Stimulated activated memory B cell treated with anti-CD40 and anti-IgM and Interleukin-4, amounts not matched to agents 10 μg/mL and 1 μg/mL and 100 μg/mL, for 72 hours (primary cell): ENCODE measurements around the gene AQR.

Experiments used
- ATAC-seq: fragments of 150-1000 bp; cut with Tn5 transposase; 2 replicates; pipeline ENCODE4 v1.10.0; 2021
- H3K27ac Mint-ChIP-seq: one replicate; pipeline ENCODE4 v1.8.0; 2022; ENCODE audit warnings: mild to moderate bottlenecking, mixed read lengths
- H3K27me3 Mint-ChIP-seq: one replicate; pipeline ENCODE4 v1.8.0; 2022; ENCODE audit warnings: mixed read lengths
- H3K36me3 Mint-ChIP-seq: one replicate; pipeline ENCODE4 v1.8.0; 2022; ENCODE audit warnings: mixed read lengths
- H3K4me1 Mint-ChIP-seq: one replicate; pipeline ENCODE4 v1.8.0; 2022; ENCODE audit warnings: mixed read lengths
- H3K4me3 Mint-ChIP-seq: one replicate; pipeline ENCODE4 v1.8.0; 2022; ENCODE audit warnings: mild to moderate bottlenecking, moderate library complexity, mixed read lengths
- H3K9me3 Mint-ChIP-seq: one replicate; pipeline ENCODE4 v1.8.0; 2022; ENCODE audit warnings: mixed read lengths

Gene AQR

GRCh38 chr15:34865531-34865930 is 104.0 kb downstream of the AQR start:
- Mint-ChIP-seq H3K27ac (no peak overlapping the region), H3K36me3 (peaks cover 61% of the 10 kb centered on the region), H3K27me3 (no peaks in the 10 kb centered on the region), H3K4me3 (no peak overlapping the region), H3K9me3 (peaks cover 7% of the 10 kb centered on the region), H3K4me1 (no peaks in the 10 kb centered on the region)
- ATAC-seq, result no peak

DNA sequence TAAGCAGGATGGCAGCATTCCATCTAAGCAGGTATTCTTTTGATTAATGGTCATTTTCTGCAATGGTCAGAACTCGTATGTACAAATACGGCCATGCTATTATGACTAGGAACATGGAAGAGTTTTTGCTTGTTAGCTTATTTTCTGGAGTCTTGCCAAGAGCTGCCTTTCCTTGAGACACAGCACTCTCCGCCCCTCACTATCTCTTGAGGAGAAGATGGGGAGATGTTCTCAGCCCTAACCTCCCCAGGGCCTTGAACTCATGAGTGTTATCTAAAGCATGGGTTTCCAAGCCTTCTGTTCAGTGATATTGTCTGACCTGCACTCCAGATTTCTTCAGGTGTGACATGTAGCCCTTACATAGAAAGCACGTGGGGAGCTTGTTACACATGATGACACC is 108.3 kb downstream of the AQR start:
- H3K36me3 Mint-ChIP-seq, result peaks cover 63% of the 10 kb centered on the region
- no peaks in the 10 kb centered on the region for H3K4me1 Mint-ChIP-seq
- no peaks in the 10 kb centered on the region for H3K27me3 Mint-ChIP-seq
- H3K27ac Mint-ChIP-seq, result no peak overlapping the region
- no peaks in the 10 kb centered on the region for H3K9me3 Mint-ChIP-seq
- H3K4me3 Mint-ChIP-seq, result no peak overlapping the region
- ATAC-seq, result no peak

DNA sequence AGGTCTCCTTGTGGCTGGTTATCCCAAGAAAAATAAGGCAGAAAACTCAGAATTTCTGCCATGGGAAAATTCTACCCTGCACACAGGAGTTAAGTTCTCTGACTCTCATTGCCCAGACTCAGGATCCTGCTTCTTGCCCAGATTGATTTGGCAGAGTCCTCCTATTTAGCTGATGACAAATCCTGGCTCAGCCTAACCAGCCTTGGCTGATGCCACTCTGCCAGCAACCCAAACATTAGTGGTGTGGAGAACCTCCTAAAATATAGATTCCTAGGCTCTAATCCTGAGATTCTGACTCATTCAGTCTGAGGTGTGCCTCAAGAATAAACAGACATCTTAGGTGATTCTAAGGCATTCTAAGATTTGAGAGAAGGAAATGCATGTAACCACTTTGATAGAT is 113.6 kb downstream of the AQR start:
- Mint-ChIP-seq H3K36me3 (peaks cover 64% of the 10 kb centered on the region), H3K27me3 (no peaks in the 10 kb centered on the region), H3K4me1 (peaks cover 13% of the 10 kb centered on the region), H3K4me3 (no peak overlapping the region), H3K9me3 (no peaks in the 10 kb centered on the region), H3K27ac (peak overlapping the region; percentile 35)
- ATAC-seq, result no peak

- no peaks in the 10 kb centered on the region for H3K9me3 Mint-ChIP-seq
- H3K27me3 Mint-ChIP-seq, result no peaks in the 10 kb centered on the region
- H3K36me3 Mint-ChIP-seq, result peaks cover 64% of the 10 kb centered on the region
- H3K27ac Mint-ChIP-seq, result peak overlapping the region; percentile 35
- no peak overlapping the region for H3K4me3 Mint-ChIP-seq
- ATAC-seq, result no peak
- H3K4me1 Mint-ChIP-seq, result peaks cover 15% of the 10 kb centered on the region
Measured at GRCh38 chr15:34855413-34855812, 114.1 kb downstream of the AQR start.

- H3K4me1 Mint-ChIP-seq, result peaks cover 15% of the 10 kb centered on the region
- H3K27me3 Mint-ChIP-seq, result no peaks in the 10 kb centered on the region
- no peak overlapping the region for H3K4me3 Mint-ChIP-seq
- peaks cover 53% of the 10 kb centered on the region for H3K36me3 Mint-ChIP-seq
- H3K27ac Mint-ChIP-seq, result no peak overlapping the region
- no peak for ATAC-seq
- no peaks in the 10 kb centered on the region for H3K9me3 Mint-ChIP-seq
Measured at GRCh38 chr15:34854232-34854631, 115.3 kb downstream of the AQR start.

DNA sequence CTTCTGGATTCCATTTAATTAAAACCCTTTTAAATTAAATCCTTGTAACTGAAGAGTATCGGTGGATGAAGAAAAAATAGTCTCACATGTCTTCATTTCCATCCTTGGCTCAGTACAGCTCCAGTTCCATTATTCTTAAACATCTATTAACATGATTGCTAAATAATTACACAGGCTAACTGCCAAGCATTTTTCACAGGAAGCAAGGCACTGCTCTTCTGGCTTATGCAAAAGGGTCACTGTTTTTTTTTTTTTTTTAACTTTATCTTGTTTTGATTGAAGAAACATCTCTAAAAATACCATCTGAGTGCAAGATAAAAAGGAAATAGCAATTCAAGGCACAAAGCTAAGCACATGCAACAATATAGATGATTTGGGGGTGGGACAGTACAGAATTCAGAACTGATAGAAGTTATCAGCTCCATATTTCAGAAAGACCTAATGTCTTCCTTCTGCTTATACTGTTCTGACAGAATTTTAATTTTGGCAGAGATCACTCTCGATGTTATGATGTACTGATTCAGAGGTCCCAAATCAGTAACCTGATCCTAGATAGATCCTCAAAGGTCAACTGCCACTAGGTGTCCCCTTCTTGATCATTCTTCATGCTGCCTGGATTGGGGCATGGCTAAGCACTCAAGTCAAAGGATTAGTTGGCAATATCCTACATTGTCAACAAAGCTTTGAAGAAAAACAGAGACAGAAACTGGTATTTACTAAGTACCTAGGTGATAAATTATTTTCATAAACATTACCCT is 116.4 kb downstream of the AQR start:
- Mint-ChIP-seq H3K4me1 (peaks cover 15% of the 10 kb centered on the region), H3K27me3 (no peaks in the 10 kb centered on the region), H3K27ac (no peak overlapping the region)

DNA sequence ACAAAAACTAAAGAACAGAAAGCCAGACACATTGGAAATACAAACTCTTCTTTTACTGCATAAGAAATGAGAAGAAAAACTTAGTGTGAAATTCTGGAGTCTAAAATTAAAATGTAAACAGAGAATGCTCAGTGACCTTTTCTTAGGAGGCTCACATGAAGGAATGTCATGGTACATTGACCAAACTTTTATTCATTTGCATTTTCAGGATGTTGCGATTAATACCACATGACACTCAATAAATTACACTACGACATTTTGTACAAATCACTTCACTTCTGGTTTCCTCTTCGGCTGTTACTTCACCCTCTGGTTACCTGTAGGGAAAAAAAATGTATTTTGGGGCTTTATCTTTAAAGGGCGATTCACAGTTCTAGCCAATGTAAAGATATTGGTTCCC is 117.8 kb downstream of the AQR start:
- H3K36me3 Mint-ChIP-seq, result peaks cover 29% of the 10 kb centered on the region
- ATAC-seq, result peak; percentile 68
- H3K4me1 Mint-ChIP-seq, result peaks cover 15% of the 10 kb centered on the region
- no peak overlapping the region for H3K4me3 Mint-ChIP-seq
- H3K9me3 Mint-ChIP-seq, result peaks cover 3% of the 10 kb centered on the region
- peak overlapping the region; percentile 69 for H3K27ac Mint-ChIP-seq
- no peaks in the 10 kb centered on the region for H3K27me3 Mint-ChIP-seq

More for the DNA sequence above, 116.4 kb downstream of the AQR start:
- Mint-ChIP-seq H3K9me3 (peaks cover 3% of the 10 kb centered on the region), H3K36me3 (peaks cover 43% of the 10 kb centered on the region), H3K4me3 (no peak overlapping the region)
- ATAC-seq, result no peak

DNA sequence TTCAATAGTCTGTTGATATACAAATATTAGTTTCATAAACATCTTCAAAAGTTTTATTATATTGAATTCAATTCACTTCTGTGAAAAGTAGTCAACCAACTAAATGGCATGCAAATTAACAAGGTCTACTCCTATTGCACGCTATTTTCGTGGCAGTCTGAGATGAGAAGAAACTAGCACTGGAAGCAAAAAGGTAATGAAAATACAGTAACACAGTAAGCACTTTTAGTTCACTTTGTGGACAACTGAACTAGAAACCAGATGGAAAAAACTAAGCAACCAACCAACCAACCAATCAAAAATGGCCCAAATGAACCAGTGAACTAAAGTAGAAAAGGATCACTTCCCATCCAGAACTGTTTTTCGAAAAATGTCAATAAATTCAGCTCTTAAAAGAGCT is 118.5 kb downstream of the AQR start:
- H3K9me3 Mint-ChIP-seq, result peaks cover 3% of the 10 kb centered on the region
- H3K27ac Mint-ChIP-seq, result peak overlapping the region; percentile 69
- H3K27me3 Mint-ChIP-seq, result no peaks in the 10 kb centered on the region
- peaks cover 15% of the 10 kb centered on the region for H3K4me1 Mint-ChIP-seq
- H3K36me3 Mint-ChIP-seq, result peaks cover 23% of the 10 kb centered on the region
- H3K4me3 Mint-ChIP-seq, result no peak overlapping the region
- ATAC-seq, result peak; percentile 72

- ATAC-seq, result no peak
- H3K27ac Mint-ChIP-seq, result no peak overlapping the region
- H3K27me3 Mint-ChIP-seq, result no peaks in the 10 kb centered on the region
- H3K4me3 Mint-ChIP-seq, result no peak overlapping the region
- peaks cover 15% of the 10 kb centered on the region for H3K36me3 Mint-ChIP-seq
- H3K9me3 Mint-ChIP-seq, result peaks cover 3% of the 10 kb centered on the region
- H3K4me1 Mint-ChIP-seq, result peaks cover 15% of the 10 kb centered on the region
Measured at GRCh38 chr15:34850121-34850520, 119.4 kb downstream of the AQR start.

GRCh38 chr15:34849364-34849959 is 120.1 kb downstream of the AQR start:
- no peak overlapping the region for H3K27ac Mint-ChIP-seq
- no peak for ATAC-seq
- peaks cover 3% of the 10 kb centered on the region for H3K9me3 Mint-ChIP-seq
- no peaks in the 10 kb centered on the region for H3K27me3 Mint-ChIP-seq
- peaks cover 15% of the 10 kb centered on the region for H3K4me1 Mint-ChIP-seq
- H3K36me3 Mint-ChIP-seq, result peaks cover 8% of the 10 kb centered on the region
- H3K4me3 Mint-ChIP-seq, result no peak overlapping the region

- peaks cover 3% of the 10 kb centered on the region for H3K9me3 Mint-ChIP-seq
- no peak overlapping the region for H3K4me3 Mint-ChIP-seq
- peaks cover 15% of the 10 kb centered on the region for H3K4me1 Mint-ChIP-seq
- H3K27me3 Mint-ChIP-seq, result no peaks in the 10 kb centered on the region
- H3K27ac Mint-ChIP-seq, result no peak overlapping the region
- no peaks in the 10 kb centered on the region for H3K36me3 Mint-ChIP-seq
- no peak for ATAC-seq
Measured at GRCh38 chr15:34847598-34847997, 121.9 kb downstream of the AQR start.

DNA sequence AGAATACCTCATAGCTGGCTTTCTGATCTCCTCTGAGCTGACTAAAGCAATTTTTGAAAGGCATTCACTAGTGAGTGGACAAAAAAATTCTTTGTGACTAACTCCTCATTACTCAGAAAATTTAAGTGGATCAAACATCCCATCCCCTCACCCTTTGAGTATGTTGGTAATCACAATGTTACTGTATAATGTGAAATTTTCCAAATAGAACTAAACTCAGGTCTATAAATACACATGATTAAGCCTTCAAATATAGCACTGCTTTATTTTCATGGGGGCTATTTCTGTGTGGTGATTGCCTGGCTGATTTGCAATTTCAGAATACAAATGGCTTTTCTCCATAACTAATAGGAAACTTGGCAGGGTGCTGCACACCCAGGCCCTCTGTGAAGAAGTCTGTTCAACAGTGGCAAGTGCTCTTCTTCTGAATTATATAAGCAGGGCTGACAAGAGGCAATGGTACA is 128.2 kb downstream of the AQR start:
- no peak for ATAC-seq
- Mint-ChIP-seq H3K27me3 (no peaks in the 10 kb centered on the region), H3K9me3 (no peaks in the 10 kb centered on the region)

GRCh38 chr15:34838282-34838681 is 131.3 kb downstream of the AQR start:
- peaks cover 6% of the 10 kb centered on the region for H3K36me3 Mint-ChIP-seq
- H3K9me3 Mint-ChIP-seq, result peaks cover 7% of the 10 kb centered on the region
- H3K4me3 Mint-ChIP-seq, result no peak overlapping the region
- no peak overlapping the region for H3K27ac Mint-ChIP-seq
- H3K4me1 Mint-ChIP-seq, result no peaks in the 10 kb centered on the region
- no peak for ATAC-seq
- peaks cover 21% of the 10 kb centered on the region for H3K27me3 Mint-ChIP-seq

More for the DNA sequence above, 128.2 kb downstream of the AQR start:
- Mint-ChIP-seq H3K27ac (no peak overlapping the region), H3K4me3 (no peak overlapping the region), H3K36me3 (no peaks in the 10 kb centered on the region), H3K4me1 (no peaks in the 10 kb centered on the region)

- Mint-ChIP-seq H3K27me3 (peaks cover 21% of the 10 kb centered on the region), H3K27ac (no peak overlapping the region), H3K4me3 (no peak overlapping the region), H3K9me3 (peaks cover 7% of the 10 kb centered on the region), H3K36me3 (peaks cover 6% of the 10 kb centered on the region), H3K4me1 (no peaks in the 10 kb centered on the region)
- peak; percentile 31 for ATAC-seq
Measured at GRCh38 chr15:34837246-34838016, 132.1 kb downstream of the AQR start.

- ATAC-seq, result no peak
- H3K4me1 Mint-ChIP-seq, result no peaks in the 10 kb centered on the region
- no peaks in the 10 kb centered on the region for H3K9me3 Mint-ChIP-seq
- H3K4me3 Mint-ChIP-seq, result no peak overlapping the region
- H3K27me3 Mint-ChIP-seq, result peaks cover 19% of the 10 kb centered on the region
- H3K27ac Mint-ChIP-seq, result no peak overlapping the region
- H3K36me3 Mint-ChIP-seq, result no peaks in the 10 kb centered on the region
Measured at GRCh38 chr15:34828145-34828911, 141.2 kb downstream of the AQR start.
